ENCODE measurements around the gene TBC1D23. TPM values are rescaled to one million over a fixed set of nuclear protein-coding genes. Genes with fewer than 3 reads are reported as not detected.

The TBC1D23 gene
- total and polyA plus RNA-seq, 2 of the 13 experiments (the other 11 are each of a cell fraction or from before 2014, with no cell fraction given), result 28.7 to 35.4 TPM

- TF ChIP-seq WIZ (CRISPR knock-in tag; IDR thresholded peaks at IDR 0.05), result no peak
- no peak for TF ChIP-seq ZBTB1 (CRISPR knock-in tag; IDR thresholded peaks at IDR 0.05; ENCODE audit: borderline replicate concordance)
- no peak for TF ChIP-seq ZNF761 (CRISPR knock-in tag; conservative IDR thresholded peaks at IDR 0.05)
- no peak for TF ChIP-seq ZMYM4 (CRISPR knock-in tag; IDR thresholded peaks at IDR 0.05)
- no peak for TF ChIP-seq ZNF704 (CRISPR knock-in tag; IDR thresholded peaks at IDR 0.05; ENCODE audit: borderline replicate concordance)
- no peak for TF ChIP-seq ZNF891 (CRISPR knock-in tag; IDR thresholded peaks at IDR 0.05)
- TF ChIP-seq ELF1 (CRISPR knock-in tag; IDR thresholded peaks at IDR 0.05), result no peak
- TF ChIP-seq AKNA (CRISPR knock-in tag; IDR thresholded peaks at IDR 0.05; ENCODE audit: borderline replicate concordance), result no peak
- no peak for TF ChIP-seq ZNF562 (CRISPR knock-in tag; IDR thresholded peaks at IDR 0.05; ENCODE audit: borderline replicate concordance)
- no peak for TF ChIP-seq PHF21A (CRISPR knock-in tag; IDR thresholded peaks at IDR 0.05)
- TF ChIP-seq CC2D1A (CRISPR knock-in tag; IDR thresholded peaks at IDR 0.05), result no peak
- TF ChIP-seq PAF1 (CRISPR knock-in tag; IDR thresholded peaks at IDR 0.05), result no peak
- no peak for TF ChIP-seq SALL1 (CRISPR knock-in tag; IDR thresholded peaks at IDR 0.05)
- TF ChIP-seq ATF1 (CRISPR knock-in tag; IDR thresholded peaks at IDR 0.05), result no peak
- TF ChIP-seq ZNF275 (CRISPR knock-in tag; IDR thresholded peaks at IDR 0.05; ENCODE audit: borderline replicate concordance), result no peak
- H3K4me3 ChIP-seq (replicated peaks in 1 of 3; ENCODE audit: insufficient read depth in 1 of 3, low read depth in 2 of 3, low read length in 3 of 3), result no peak overlapping the region
- ATAC-seq (no peak), FAIRE-seq (no peak), DNase-seq (ENCODE audit: low spot score) (no peak)
- H3K9me3 ChIP-seq (ENCODE audit: low read length), result no peaks in the 10 kb centered on the region
- in situ Hi-C loops (cut with HindIII; ENCODE audit: extremely low pct_ligation_motif_present, low pct_unique_long_range_greater_than_20kb) (no loop called here), intact Hi-C loops (cut with micrococcal nuclease; ENCODE audit: unreplicated experiment) (no loop called here)
- H3K36me3 ChIP-seq (replicated peaks in 1 of 2; ENCODE audit: control insufficient read depth in 1 of 2, insufficient read depth in 2 of 2, low read length in 2 of 2), result no peaks in the 10 kb centered on the region; a peak in 1 of 5 replicates
- ChIA-PET CTCF (ENCODE audit: low intra/inter-chr PET ratio, low total read pairs) (no interaction called here), POLR2A (interaction anchor here (2.5 kb wide), 1 partner anchor 9 kb away, joined by 13 read pairs; the partner anchor contains the start of gene TBC1D23)
- peaks cover 12% of the 10 kb centered on the region for H3K4me1 ChIP-seq (ENCODE audit: insufficient read depth, low read length)
- no peak overlapping the region for H3K4me2 ChIP-seq (ENCODE audit: low read depth, low read length)
- no peak overlapping the region for H3K9ac ChIP-seq (ENCODE audit: insufficient read depth, low read depth, low read length)
- H3K79me2 ChIP-seq (ENCODE audit: insufficient read depth, low read length), result peaks cover 89% of the 10 kb centered on the region
- no peaks in the 10 kb centered on the region for H3K27me3 ChIP-seq (ENCODE audit: control insufficient read depth in 1 of 2, insufficient read depth in 2 of 2, low read length in 2 of 2)
- no TSS peak for BruUV-seq (replicated peaks)
- H2AFZ ChIP-seq (ENCODE audit: low read length), result no peak overlapping the region
- peaks cover 10% of the 10 kb centered on the region; the same call in 1 of the 2 replicates for H4K20me1 ChIP-seq (ENCODE audit: insufficient read depth, low read length)
- no peak overlapping the region for H3K27ac ChIP-seq (ENCODE audit: extremely low read length, insufficient read depth, low read length)
- WGBS (ENCODE audit: low lambda C conversion rate), result 89% methylated on average over 2 of the region's 2 CpGs
Measured at GRCh38 chr3:100269410-100270214, 8.8 kb downstream of the TBC1D23 start.

Measured in HepG2 (cell line).